CD1c-positive myeloid dendritic cell (primary cell): ENCODE data around the gene INPPL1.

Source experiments
- DNase-seq: peaks from one replicate; pipeline ENCODE4 v3.0.0-alpha.2; 2016; ENCODE audit errors: extremely low spot score

INPPL1 gene

GRCh38 chr11:72218251-72218745, 6.3 kb upstream of the INPPL1 start:
- no peak for DNase-seq

GRCh38 chr11:72220696-72221363, 3.7 kb upstream of the INPPL1 start:
- DNase-seq: no peak

GRCh38 chr11:72221386-72222075, 3.0 kb upstream of the INPPL1 start:
- peak; percentile 61 for DNase-seq

GRCh38 chr11:72222106-72222891, 2.3 kb upstream of the INPPL1 start:
- no peak for DNase-seq

GRCh38 chr11:72222907-72223614, 1.5 kb upstream of the INPPL1 start:
- peak; percentile 95 for DNase-seq

GRCh38 chr11:72223615-72224563, 678 bp upstream of the INPPL1 start:
- no peak for DNase-seq

- DNase-seq: no peak
Observed at GRCh38 chr11:72225411-72225951, 914 bp downstream of the INPPL1 start.

- no peak for DNase-seq
Observed at GRCh38 chr11:72226701-72227100, 2.1 kb downstream of the INPPL1 start.

- no peak for DNase-seq
Observed at GRCh38 chr11:72227316-72228228, 3.0 kb downstream of the INPPL1 start.

GRCh38 chr11:72228229-72228843, 3.8 kb downstream of the INPPL1 start:
- no peak for DNase-seq

GRCh38 chr11:72228844-72229231, 4.3 kb downstream of the INPPL1 start:
- DNase-seq: no peak

- no peak for DNase-seq
Observed at GRCh38 chr11:72229336-72229924, 4.9 kb downstream of the INPPL1 start.

GRCh38 chr11:72229925-72230763, 5.6 kb downstream of the INPPL1 start:
- DNase-seq: no peak

- DNase-seq: no peak
Observed at GRCh38 chr11:72230764-72231365, 6.3 kb downstream of the INPPL1 start.

GRCh38 chr11:72231396-72232259, 7.1 kb downstream of the INPPL1 start:
- no peak for DNase-seq
